ENCODE measurements around the gene KIAA1217. TPM values are rescaled to one million over a fixed set of nuclear protein-coding genes. Genes with fewer than 3 reads are reported as not detected.

The KIAA1217 gene
- total RNA-seq, 1 experiment from 2014 or later: 18.6 TPM

DNA sequence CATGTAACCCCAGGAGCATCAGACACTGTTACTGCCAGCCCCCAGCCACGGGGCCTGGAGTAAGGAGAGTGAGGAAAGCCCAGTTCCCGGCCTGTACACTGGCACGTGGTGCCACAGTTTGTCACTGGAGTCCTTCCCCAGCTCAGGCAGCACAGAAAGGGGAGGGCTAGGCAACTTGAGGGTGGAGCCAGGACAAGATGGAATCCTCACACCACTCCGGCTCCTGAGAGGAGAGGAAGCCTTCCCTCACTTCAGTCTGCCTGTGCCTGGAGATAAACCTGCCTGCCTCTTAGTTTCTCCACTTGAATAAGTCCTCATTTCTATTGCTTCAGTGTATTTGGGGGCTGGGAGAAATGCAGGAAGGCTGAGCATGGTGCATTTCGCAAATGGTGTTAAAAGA lies 176.0 kb downstream of the KIAA1217 start:
- H3T11ph ChIP-seq (ENCODE audit: low read length): no peak overlapping the region
- H2BK120ac ChIP-seq (ENCODE audit: low read depth, low read length, poor library complexity, severe bottlenecking): no peak overlapping the region
- no peaks in the 10 kb centered on the region for H3K79me1 ChIP-seq (ENCODE audit: insufficient read depth, low read depth, low read length, poor library complexity, severe bottlenecking)
- H2BK12ac ChIP-seq (ENCODE audit: insufficient read length, low read depth, low read length): no peak overlapping the region
- H3K9ac ChIP-seq (ENCODE audit: extremely low read depth, insufficient read length, low read length): no peak overlapping the region
- H3K18ac ChIP-seq (ENCODE audit: insufficient read length, low read depth, low read length): no peak overlapping the region
- H2AK5ac ChIP-seq (ENCODE audit: insufficient read length, low read length): no peak overlapping the region
- no peak overlapping the region for H3K14ac ChIP-seq (ENCODE audit: insufficient read depth, low read length)
- H4K20me1 ChIP-seq (ENCODE audit: control insufficient read depth, insufficient read depth, insufficient read length): no peaks in the 10 kb centered on the region
- H2BK15ac ChIP-seq (ENCODE audit: low read depth, low read length): no peak overlapping the region
- Mint-ChIP-seq H3K4me1 (peaks cover 21 to 37% of the 10 kb centered on the region in 2 experiments), H3K27ac (peak overlapping the region in 1 of 3 experiments; percentile 61; a peak in 1 of 7 replicates), H3K9me3 (peaks cover 0 to 2% of the 10 kb centered on the region in 2 experiments; a peak in 3 of 5 replicates), H3K36me3 (ENCODE audit: insufficient read depth in 1 of 3, low read depth in 3 of 3) (peaks cover 0 to 6% (median 4%) of the 10 kb centered on the region in 3 experiments; a peak in 4 of 7 replicates), H3K27me3 (ENCODE audit: low read depth) (no peaks in the 10 kb centered on the region), H3K4me3 (no peak overlapping the region)
- H2BK5ac ChIP-seq (ENCODE audit: insufficient read length, low read length): no peak overlapping the region
- H3K23ac ChIP-seq (ENCODE audit: insufficient read length, low read depth, low read length): no peak overlapping the region
- no peak overlapping the region for H4K5ac ChIP-seq (ENCODE audit: insufficient read length, low read depth, low read length)
- no peaks in the 10 kb centered on the region for H3K23me2 ChIP-seq (ENCODE audit: insufficient read length, low read depth, low read length, poor library complexity, severe bottlenecking)
- H2BK20ac ChIP-seq (ENCODE audit: low read depth, low read length, poor library complexity, severe bottlenecking): no peak overlapping the region
- no peak overlapping the region for H3K27ac ChIP-seq (ENCODE audit: insufficient read length, low read depth, low read length)
- DNase-seq: no peak
- H3K4ac ChIP-seq (ENCODE audit: low read depth, low read length): no peak overlapping the region
- TF ChIP-seq, protein P1, sequence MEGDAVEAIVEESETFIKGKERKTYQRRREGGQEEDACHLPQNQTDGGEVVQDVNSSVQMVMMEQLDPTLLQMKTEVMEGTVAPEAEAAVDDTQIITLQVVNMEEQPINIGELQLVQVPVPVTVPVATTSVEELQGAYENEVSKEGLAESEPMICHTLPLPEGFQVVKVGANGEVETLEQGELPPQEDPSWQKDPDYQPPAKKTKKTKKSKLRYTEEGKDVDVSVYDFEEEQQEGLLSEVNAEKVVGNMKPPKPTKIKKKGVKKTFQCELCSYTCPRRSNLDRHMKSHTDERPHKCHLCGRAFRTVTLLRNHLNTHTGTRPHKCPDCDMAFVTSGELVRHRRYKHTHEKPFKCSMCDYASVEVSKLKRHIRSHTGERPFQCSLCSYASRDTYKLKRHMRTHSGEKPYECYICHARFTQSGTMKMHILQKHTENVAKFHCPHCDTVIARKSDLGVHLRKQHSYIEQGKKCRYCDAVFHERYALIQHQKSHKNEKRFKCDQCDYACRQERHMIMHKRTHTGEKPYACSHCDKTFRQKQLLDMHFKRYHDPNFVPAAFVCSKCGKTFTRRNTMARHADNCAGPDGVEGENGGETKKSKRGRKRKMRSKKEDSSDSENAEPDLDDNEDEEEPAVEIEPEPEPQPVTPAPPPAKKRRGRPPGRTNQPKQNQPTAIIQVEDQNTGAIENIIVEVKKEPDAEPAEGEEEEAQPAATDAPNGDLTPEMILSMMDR (conservative IDR thresholded peaks at IDR 0.05): no peak
- no peaks in the 10 kb centered on the region for H3K9me3 ChIP-seq (ENCODE audit: control insufficient read depth, low read depth, low read length)
- WGBS (ENCODE audit: extremely low coverage, insufficient read length, low lambda C conversion rate): no CpG with 5 or more reads among the region's 5 CpGs
- H4K8ac ChIP-seq (replicated peaks; ENCODE audit: insufficient read length, low read depth, low read length): no peak overlapping the region
- H3K27me3 ChIP-seq (ENCODE audit: insufficient read depth, low read length): no peaks in the 10 kb centered on the region
- no peak overlapping the region for H3K56ac ChIP-seq (ENCODE audit: insufficient read length, low read depth, low read length)
- no peak overlapping the region for H3K4me2 ChIP-seq (ENCODE audit: insufficient read depth, insufficient read length, low read length)
- H3K79me2 ChIP-seq (ENCODE audit: insufficient read depth, low read length): no peaks in the 10 kb centered on the region
- H3K4me1 ChIP-seq (ENCODE audit: insufficient read depth, low read length): peaks cover 3% of the 10 kb centered on the region; the same call in 1 of the 2 replicates
- no peak overlapping the region for H2AFZ ChIP-seq (ENCODE audit: low read length)
- H4K91ac ChIP-seq (ENCODE audit: insufficient read length, low read depth, low read length): no peak overlapping the region

All from H9 (cell line).